HepG2 (cell line): ENCODE results near the gene TALDO1. TPM values are rescaled to one million over a fixed set of nuclear protein-coding genes. Genes with fewer than 3 reads are reported as not detected.

Source experiments
- ATF5 ChIP-seq: sonication (generic); formaldehyde crosslinking; IDR thresholded peaks from 2 replicates; pipeline ENCODE4 v1.4.0; 2020; ENCODE audit warnings: mild to moderate bottlenecking, low read depth, missing genetic modification reagents
- BRF2 ChIP-seq: sonication (generic); formaldehyde crosslinking; IDR thresholded peaks from 2 replicates; pipeline ENCODE4 v1.8.1; 2022; ENCODE audit warnings: mild to moderate bottlenecking, missing genetic modification reagents
- KDM2A ChIP-seq: sonication (generic); formaldehyde crosslinking; IDR thresholded peaks from 2 replicates; pipeline ENCODE4 v1.4.0; 2020; ENCODE audit warnings: low read depth, missing genetic modification reagents, borderline replicate concordance
- MAZ ChIP-seq, 2 experiments: sonication (generic) in 1 of 2; formaldehyde crosslinking in 1 of 2; IDR thresholded peaks; 2 replicates each; pipeline versions ENCODE4 v1.5.0 to v1.6.1; 2012 to 2020; ENCODE audit warnings: low read depth in 2 of 2, mild to moderate bottlenecking in 2 of 2, borderline replicate concordance in 1 of 2, improper control_type of control experiment in 1 of 2, low read length in 1 of 2, missing genetic modification reagents in 1 of 2, moderate library complexity in 1 of 2
- ONECUT2 ChIP-seq: sonication (generic); formaldehyde crosslinking; IDR thresholded peaks from 2 replicates; pipeline ENCODE4 v1.4.0; 2020; ENCODE audit warnings: missing genetic modification reagents
- PCBP1 ChIP-seq: fragments of 200-400 bp; formaldehyde crosslinking; IDR thresholded peaks from 2 replicates; pipeline ENCODE4 v1.6.1; 2017; ENCODE audit warnings: mild to moderate bottlenecking, low read depth, low read length, borderline replicate concordance
- POGK ChIP-seq: sonication (generic); formaldehyde crosslinking; conservative IDR thresholded peaks from 2 replicates; pipeline ENCODE4 v1.8.0; 2022; ENCODE audit warnings: mild to moderate bottlenecking, moderate library complexity, missing genetic modification reagents
- SKIL ChIP-seq: sonication (generic); formaldehyde crosslinking; IDR thresholded peaks from 2 replicates; pipeline ENCODE4 v1.8.0; 2022; ENCODE audit warnings: missing genetic modification reagents, mild to moderate bottlenecking, moderate library complexity, borderline replicate concordance
- ZFP62 ChIP-seq: sonication (generic); formaldehyde crosslinking; IDR thresholded peaks from 2 replicates; pipeline ENCODE4 v1.4.0; 2020; ENCODE audit warnings: missing genetic modification reagents
- ZNF530 ChIP-seq: sonication (generic); formaldehyde crosslinking; IDR thresholded peaks from 2 replicates; pipeline ENCODE4 v1.5.0; 2020; ENCODE audit warnings: low read depth, mild to moderate bottlenecking, missing genetic modification reagents
- ZNF556 ChIP-seq: sonication (generic); formaldehyde crosslinking; IDR thresholded peaks from 2 replicates; pipeline ENCODE4 v1.4.0; 2020; ENCODE audit warnings: mild to moderate bottlenecking, missing genetic modification reagents, borderline replicate concordance
- ZNF773 ChIP-seq: sonication (generic); formaldehyde crosslinking; IDR thresholded peaks from 2 replicates; pipeline ENCODE4 v1.4.0; 2020; ENCODE audit warnings: missing genetic modification reagents, borderline replicate concordance
- polyA plus RNA-seq, 8 experiments: library from polyadenylated mRNA; depleted of rRNA in 3 of 8; stranded (reverse) in 7 of 8; unstranded in 1 of 8; fragments of >200 nt; fragmentation: Illumina TruSeq in 4 of 8; extraction: Trizol in 4 of 8; gene quantifications; 2 replicates each; pipeline versions ENCODE4 v1.2.1 to v1.2.3, GENCODE V29; 2011 to 2016; ENCODE audit warnings: low read depth in 4 of 8, missing spikeins in 1 of 8, mixed read lengths in 1 of 8; ENCODE audit not compliant: insufficient read depth in 1 of 8
- total RNA-seq, 5 experiments: library from RNA; depleted of rRNA; stranded (reverse); fragments of >200 nt; fragmentation: Illumina TruSeq; extraction: Trizol; gene quantifications; 2 replicates each; pipeline ENCODE4 v1.2.3, GENCODE V29; 2016; ENCODE audit warnings: low read depth in 1 of 5
- TF ChIP-seq, protein P1 (sequence below): sonication (generic); formaldehyde crosslinking; IDR thresholded peaks from 2 replicates; pipeline ENCODE4 v1.5.0; 2020; ENCODE audit warnings: mild to moderate bottlenecking, missing genetic modification reagents
- TF ChIP-seq, protein P2 (sequence below): sonication (generic); formaldehyde crosslinking; IDR thresholded peaks from 2 replicates; pipeline ENCODE4 v1.4.0; 2020; ENCODE audit warnings: missing genetic modification reagents, mild to moderate bottlenecking, borderline replicate concordance

TALDO1 gene
- total and polyA plus RNA-seq, 2 of the 13 experiments (the other 11 are each of a cell fraction or from before 2014, with no cell fraction given) = 107 to 240 TPM

DNA sequence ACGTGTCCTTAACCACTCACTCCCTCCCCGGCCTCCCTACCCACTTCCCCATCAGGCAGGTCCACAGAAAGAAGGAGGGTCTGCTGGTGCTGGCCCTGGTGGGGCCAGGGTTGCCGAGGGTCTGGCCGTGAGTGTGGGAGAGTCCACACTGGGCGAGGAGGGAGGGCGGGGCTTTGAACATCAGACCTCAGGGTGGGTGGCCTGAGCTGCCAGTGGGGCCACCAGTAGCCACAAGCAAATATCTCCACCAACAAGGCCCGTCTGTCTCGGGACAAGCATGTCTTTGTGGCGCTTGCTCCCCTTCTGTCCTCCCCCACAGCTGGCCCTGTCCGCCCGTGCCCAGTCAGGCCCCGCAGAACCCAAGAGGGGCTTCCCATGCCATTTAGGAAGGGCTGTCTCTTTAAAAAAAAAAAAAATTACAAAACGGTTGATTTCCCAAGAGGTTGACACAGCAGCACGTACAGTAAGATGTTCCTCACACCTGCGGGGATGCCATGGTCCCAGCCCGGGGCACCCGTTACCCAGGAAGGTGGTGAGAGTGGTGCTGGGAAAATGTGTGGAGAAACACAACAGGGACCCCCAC, 17.7 kb upstream of the TALDO1 start (continued):
- TF ChIP-seq ONECUT2 (CRISPR knock-in tag) = no peak
- TF ChIP-seq, protein P1, sequence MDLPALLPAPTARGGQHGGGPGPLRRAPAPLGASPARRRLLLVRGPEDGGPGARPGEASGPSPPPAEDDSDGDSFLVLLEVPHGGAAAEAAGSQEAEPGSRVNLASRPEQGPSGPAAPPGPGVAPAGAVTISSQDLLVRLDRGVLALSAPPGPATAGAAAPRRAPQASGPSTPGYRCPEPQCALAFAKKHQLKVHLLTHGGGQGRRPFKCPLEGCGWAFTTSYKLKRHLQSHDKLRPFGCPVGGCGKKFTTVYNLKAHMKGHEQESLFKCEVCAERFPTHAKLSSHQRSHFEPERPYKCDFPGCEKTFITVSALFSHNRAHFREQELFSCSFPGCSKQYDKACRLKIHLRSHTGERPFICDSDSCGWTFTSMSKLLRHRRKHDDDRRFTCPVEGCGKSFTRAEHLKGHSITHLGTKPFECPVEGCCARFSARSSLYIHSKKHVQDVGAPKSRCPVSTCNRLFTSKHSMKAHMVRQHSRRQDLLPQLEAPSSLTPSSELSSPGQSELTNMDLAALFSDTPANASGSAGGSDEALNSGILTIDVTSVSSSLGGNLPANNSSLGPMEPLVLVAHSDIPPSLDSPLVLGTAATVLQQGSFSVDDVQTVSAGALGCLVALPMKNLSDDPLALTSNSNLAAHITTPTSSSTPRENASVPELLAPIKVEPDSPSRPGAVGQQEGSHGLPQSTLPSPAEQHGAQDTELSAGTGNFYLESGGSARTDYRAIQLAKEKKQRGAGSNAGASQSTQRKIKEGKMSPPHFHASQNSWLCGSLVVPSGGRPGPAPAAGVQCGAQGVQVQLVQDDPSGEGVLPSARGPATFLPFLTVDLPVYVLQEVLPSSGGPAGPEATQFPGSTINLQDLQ (CRISPR knock-in tag) = peak; percentile 99
- no peak; the same call in 1 of the 2 replicates for TF ChIP-seq ZNF556
- TF ChIP-seq BRF2 (CRISPR knock-in tag) = no peak
- peak; percentile 43; the same call in 1 of the 2 replicates for TF ChIP-seq MAZ (IDR thresholded peaks at IDR 0.05; ENCODE audit: borderline replicate concordance, low read depth, low read length)
- TF ChIP-seq MAZ (CRISPR knock-in tag; IDR thresholded peaks at IDR 0.05; ENCODE audit: low read depth) = no peak
- no peak for TF ChIP-seq ATF5 (CRISPR knock-in tag)
- no peak for TF ChIP-seq ZNF530 (CRISPR knock-in tag)
- TF ChIP-seq ZNF773 = no peak
- TF ChIP-seq ZFP62 (CRISPR knock-in tag) = no peak
- TF ChIP-seq, protein P2, sequence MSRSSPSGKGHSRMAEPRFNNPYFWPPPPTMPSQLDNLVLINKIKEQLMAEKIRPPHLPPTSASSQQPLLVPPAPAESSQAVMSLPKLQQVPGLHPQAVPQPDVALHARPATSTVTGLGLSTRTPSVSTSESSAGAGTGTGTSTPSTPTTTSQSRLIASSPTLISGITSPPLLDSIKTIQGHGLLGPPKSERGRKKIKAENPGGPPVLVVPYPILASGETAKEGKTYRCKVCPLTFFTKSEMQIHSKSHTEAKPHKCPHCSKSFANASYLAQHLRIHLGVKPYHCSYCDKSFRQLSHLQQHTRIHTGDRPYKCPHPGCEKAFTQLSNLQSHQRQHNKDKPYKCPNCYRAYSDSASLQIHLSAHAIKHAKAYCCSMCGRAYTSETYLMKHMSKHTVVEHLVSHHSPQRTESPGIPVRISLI (CRISPR knock-in tag) = peak; percentile 98
- TF ChIP-seq PCBP1 = 0 out of 2 replicates have a peak, but pooled peaks have one; percentile 32
- TF ChIP-seq POGK = no peak
- peak; percentile 87; the same call in 1 of the 2 replicates for TF ChIP-seq KDM2A (CRISPR knock-in tag)
- no peak for TF ChIP-seq SKIL
